HUDEP-2 (cell line): Measurements from ENCODE around the gene CPB1.
"Not testable (repeated sequence)": the region's sequence is repeated elsewhere in the genome, so short reads cannot be mapped to it uniquely, and the experiment has no call there.

Experiments used
- DNase-seq, 76 experiments: peaks; one replicate each; lab custom pipeline; 2025; ENCODE audit not compliant: unreplicated experiment in 76 of 76; lab: John Stamatoyannopoulos, UW

CPB1 gene

DNA sequence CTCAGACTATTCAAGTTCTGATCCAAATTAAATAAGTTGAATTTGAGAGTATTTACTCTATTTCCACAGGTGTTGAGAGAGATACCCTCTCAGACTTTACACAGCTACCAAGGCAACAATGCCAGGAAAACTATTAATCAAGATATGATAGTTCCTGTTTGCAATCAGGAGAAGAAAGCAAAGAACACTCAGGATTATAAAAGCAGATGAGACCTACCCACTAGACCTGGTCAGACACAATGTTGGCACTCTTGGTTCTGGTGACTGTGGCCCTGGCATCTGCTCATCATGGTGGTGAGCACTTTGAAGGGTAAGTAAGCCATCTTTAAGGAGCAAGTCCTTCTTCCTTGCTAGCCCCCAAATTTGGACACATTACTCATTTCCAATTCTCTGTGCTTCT is at the start of gene CPB1:
Gene CPB1, plus strand, starts transcription at position 227 of the 400 bp plus-strand sequence. Its CDS starts 13 bp downstream, at position 240.
- DNase-seq: no peak

- DNase-seq: no peak
Observed at GRCh38 chr3:148778926-148779325, 48.7 kb upstream of the CPB1 start.

GRCh38 chr3:148785026-148785425 is 42.6 kb upstream of the CPB1 start:
- not testable (repeated sequence) for DNase-seq

DNA sequence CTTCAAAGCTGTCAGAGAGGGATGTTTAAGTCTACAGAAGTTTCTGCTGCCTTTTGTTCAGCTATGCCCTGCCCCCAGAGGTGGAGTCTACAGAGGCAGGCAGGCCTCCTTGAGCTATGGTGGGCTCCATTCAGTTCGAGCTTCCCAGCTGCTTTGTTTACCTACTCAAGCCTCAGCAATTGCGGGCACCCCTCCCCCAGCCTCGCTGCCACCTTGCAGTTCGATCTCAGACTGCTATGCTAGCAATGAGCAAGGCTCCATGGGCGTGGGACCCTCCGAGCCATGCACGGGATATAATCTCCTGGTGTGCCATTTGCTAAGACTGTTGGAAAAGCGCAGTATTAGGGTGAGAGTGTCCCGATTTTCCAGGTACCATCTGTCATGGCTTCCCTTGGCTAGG is 41.5 kb upstream of the CPB1 start:
- not testable (repeated sequence) for DNase-seq

GRCh38 chr3:148789146-148789545 is 38.5 kb upstream of the CPB1 start:
- no peak for DNase-seq

- no peak for DNase-seq
Observed at GRCh38 chr3:148789906-148790305, 37.7 kb upstream of the CPB1 start.

- DNase-seq: no peak
Observed at GRCh38 chr3:148790370-148790769, 37.2 kb upstream of the CPB1 start.

DNA sequence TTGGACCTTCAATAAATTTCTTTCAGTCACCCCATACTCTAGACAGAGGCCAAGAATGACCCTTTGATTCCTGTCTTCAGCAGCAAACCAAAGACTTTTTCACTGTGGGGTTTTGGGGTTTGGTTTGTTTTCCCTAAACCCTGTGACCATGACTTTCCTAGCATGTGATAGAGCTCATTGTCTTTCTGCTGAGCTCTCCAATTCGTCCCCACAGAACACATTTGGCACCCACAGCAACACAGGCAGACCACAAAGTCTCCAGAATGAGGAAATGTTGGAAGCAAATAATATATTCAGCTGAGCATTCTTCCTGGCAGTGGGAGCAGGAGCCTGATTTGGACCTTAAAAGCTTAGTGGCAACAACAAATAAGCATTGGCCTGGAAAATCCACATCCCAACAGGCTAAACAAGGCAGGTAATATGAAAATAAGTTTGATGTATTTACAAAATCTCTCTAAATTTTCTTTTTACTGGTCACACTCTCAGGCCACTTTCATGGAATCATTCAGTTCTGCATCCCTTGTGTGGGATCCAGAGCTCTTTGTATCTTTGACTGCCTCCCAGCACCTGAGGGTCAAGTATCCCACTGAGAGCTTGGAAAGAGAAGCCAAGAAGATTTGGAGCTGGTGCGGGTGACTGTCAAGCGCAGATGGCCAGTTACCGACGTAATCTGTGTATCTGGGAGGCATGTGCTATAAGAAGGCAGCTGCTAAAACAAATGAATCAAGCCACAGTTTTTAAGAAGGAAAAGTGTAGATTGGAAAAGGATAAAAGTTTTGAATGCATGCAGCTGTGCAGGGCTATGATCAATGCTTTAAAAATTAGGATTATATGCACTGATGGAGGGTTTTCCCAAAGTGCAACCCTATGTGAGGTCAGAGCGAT is 36.5 kb upstream of the CPB1 start:
- peak in 1 of 76 experiments; percentile 1 for DNase-seq

GRCh38 chr3:148791920-148792319 is 35.7 kb upstream of the CPB1 start:
- DNase-seq: no peak

DNA sequence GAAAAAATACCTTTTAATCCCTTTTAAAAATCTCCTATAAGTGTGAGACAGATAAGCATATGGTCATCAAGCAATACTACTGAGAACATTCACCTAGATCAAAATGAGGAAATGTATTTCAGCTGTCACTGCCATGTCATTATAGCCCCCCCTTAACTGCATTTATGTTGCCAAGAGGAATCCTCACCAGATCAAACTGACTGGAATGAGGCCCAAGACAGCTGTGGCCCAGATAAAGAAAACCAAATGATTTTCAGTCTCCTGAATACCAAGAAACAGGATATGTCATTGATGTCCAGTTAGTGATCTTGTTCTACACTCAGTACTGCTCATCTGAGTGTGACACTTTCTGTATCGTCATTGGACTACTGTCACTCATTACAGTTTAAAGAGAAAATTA is 35.1 kb upstream of the CPB1 start:
- DNase-seq: peak in 67 of 76 experiments; percentile 0 to 90 (median 50)

GRCh38 chr3:148796799-148797198 is 30.8 kb upstream of the CPB1 start:
- DNase-seq: no peak

DNA sequence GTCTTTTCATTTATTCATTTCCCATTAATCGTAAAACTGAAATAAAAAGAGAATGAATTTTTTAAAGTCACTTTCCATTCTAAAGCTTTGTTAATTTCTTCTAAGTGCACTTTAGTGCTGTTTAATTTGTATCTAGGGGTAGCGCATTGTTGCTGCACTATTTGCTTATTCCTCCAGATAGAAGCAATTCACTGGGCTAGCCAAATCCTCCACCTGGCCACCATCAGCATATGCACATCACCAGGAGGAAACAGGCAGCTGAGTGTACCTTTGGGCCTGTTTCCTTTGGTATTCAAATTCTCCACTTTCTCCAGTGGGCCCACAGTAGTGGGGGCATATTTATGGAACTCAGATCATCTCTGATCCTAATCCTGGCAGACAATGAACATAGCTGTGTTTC is 29.8 kb upstream of the CPB1 start:
- DNase-seq: no peak

GRCh38 chr3:148800414-148800813 is 27.2 kb upstream of the CPB1 start:
- no peak for DNase-seq

- DNase-seq: no peak
Observed at GRCh38 chr3:148809835-148810234, 17.8 kb upstream of the CPB1 start.

DNA sequence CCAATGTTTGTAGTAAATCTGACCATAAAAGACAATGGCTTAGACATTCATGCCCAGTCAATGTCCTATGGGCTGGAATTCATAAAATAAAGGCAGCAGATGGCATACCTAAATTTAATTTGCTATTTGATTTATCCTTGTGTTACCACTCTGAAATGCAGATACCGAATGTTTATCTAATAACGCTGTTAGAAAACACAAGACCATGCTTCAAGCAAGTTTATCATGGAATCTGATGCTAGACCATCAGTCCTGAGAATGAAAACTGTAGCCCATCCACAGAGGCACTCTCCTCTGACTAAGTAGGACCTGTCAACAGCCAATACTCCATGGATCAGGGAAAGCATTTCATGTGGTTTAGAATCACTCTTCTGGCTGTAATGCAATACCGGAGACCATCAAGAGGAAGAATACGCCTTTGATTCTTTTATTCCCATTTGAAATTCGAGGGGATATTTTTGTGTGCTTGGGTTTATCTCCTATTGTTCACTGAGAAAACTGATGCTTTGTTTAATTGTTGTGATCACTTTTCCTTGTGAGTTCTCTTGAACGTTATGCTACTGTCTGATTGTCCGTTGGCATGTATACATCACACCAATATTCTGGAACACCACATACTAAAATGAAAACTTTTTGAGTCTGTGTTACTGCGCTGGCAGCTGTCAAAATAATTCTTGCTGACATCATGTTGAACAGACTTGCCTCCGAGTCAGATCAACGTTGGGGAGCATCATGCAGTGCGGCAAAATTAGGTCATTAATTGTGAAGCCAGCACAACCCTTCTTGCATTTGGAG is 12.1 kb upstream of the CPB1 start:
- DNase-seq: no peak

- DNase-seq: no peak
Observed at GRCh38 chr3:148816427-148816826, 11.2 kb upstream of the CPB1 start.

- DNase-seq: no peak
Observed at GRCh38 chr3:148816981-148817525, 10.6 kb upstream of the CPB1 start.

- no peak for DNase-seq
Observed at GRCh38 chr3:148820361-148821245, 7.0 kb upstream of the CPB1 start.

- no peak for DNase-seq
Observed at GRCh38 chr3:148823026-148823425, 4.6 kb upstream of the CPB1 start.

DNA sequence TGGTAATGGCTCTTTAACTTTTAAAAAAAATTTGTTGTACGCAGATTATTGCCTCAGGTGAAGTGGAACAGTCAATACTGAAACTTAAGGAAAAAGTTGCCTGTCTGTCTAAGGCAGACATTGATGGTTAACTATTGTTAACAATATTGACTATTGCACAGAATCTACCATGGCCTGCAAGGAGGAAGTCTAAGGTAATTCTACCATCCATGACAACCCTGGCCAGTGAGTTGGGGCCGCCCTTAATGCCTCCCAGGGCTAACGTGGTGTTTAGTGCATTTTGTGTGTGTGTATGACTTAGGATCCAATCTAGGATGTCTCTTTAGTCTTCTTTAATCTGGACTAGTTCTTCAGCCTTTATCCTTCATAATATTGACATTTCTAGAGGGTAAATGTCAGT is 2.1 kb upstream of the CPB1 start:
- no peak for DNase-seq
